SW 1271 (cell line): ENCODE data around the gene SENP5.

ENCODE experiments used
- DNase-seq, 2 experiments: peaks; one replicate each; lab custom pipeline; 2025; lab: John Stamatoyannopoulos, UW

The SENP5 gene

GRCh38 chr3:196883361-196883760 is 15.6 kb downstream of the SENP5 start:
- DNase-seq: no peak

DNA sequence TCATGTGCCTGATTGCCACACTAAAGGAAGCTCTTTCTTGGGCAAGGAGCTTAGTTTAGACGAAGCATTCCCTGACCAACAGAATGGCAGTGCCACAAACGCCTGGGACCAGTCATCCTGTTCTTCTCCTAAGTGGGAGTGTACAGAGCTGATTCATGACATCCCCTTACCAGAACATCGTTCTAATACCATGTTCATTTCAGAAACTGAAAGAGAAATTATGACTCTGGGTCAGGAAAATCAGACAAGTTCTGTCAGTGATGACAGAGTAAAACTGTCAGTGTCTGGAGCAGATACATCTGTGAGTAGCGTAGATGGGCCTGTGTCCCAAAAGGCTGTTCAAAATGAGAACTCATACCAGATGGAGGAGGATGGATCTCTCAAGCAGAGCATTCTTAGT is 18.4 kb downstream of the SENP5 start:
- DNase-seq: no peak

- no peak for DNase-seq
Observed at GRCh38 chr3:196889844-196890708, 22.4 kb downstream of the SENP5 start.

GRCh38 chr3:196894557-196895295 is 27.0 kb downstream of the SENP5 start:
- no peak for DNase-seq

DNA sequence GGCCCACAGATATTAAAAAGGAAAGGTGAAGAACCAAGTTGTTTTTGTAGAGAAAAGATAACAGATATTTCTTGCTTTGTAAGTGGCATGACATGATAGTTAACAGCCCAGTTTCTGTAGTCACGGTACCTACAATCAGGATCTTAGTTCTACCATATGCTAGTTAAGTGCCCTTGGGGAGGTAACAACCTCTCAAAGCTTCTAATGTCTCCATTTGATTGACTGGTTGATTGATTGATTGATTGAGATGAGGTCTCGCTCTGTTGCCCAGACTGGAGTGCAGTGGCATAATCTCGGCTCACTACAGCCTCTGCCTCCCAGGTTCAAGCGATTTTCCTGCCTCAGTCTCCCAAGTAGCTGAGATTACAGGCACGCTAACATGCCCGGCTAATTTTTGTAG is 28.5 kb downstream of the SENP5 start:
- DNase-seq: no peak

DNA sequence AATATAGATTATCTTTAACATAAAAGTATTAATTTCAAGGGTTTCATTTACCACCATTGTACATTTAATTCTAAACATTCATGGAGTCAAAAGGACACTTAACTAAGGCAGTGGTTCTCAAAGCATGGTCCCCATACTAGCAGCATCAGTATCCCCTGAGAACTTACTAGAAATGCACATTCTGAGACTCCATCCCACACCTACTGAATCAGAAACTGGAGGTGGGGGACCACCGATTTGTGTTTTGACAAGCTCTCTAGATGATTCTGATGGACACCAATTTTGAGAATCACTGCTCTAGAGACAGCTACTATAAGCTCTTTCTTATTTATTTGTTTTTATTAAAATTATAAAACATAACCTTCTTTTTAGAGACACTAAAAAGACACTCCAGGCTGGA is 34.0 kb downstream of the SENP5 start:
- no peak for DNase-seq

DNA sequence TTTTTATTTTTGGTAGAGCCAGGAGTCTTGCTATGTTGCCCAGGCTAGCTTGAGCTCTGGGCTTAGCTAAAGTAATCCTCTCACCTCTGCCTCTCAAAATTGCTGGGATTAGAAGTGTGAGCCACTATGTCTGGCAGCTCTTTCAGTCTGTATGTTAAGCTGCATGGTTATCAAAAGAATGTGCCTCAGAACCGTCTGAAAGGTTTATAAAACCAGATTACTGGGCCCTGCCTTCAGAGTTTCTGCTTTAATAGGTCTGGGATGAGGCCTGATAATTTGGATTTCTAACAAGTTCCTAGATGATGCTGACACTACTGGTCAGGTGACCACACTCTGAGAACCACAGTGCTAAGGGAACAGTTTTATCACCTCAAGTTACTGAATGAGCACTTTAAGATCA is 34.6 kb downstream of the SENP5 start:
- no peak for DNase-seq

DNA sequence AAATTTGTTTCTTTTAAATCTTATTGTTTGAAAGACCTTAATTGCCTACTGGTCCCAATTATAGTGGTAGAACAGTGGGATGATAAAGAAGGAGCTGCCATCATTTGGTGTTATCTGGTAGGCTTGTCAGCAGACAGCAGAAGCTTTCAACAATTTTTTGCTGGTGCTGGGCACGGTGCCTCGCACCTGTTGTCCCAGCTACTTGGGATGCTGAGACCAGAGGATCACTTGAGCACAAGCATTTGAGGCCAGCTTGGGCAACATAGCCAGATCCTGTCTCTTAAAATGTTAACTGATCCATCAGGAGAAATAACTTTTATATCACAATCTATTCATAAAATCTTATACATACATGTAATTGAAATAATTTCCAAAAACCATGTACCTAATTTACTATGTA is 36.0 kb downstream of the SENP5 start:
- no peak for DNase-seq

GRCh38 chr3:196914866-196915265 is 47.1 kb downstream of the SENP5 start:
- no peak for DNase-seq

GRCh38 chr3:196915375-196915774 is 47.7 kb downstream of the SENP5 start:
- no peak for DNase-seq

DNA sequence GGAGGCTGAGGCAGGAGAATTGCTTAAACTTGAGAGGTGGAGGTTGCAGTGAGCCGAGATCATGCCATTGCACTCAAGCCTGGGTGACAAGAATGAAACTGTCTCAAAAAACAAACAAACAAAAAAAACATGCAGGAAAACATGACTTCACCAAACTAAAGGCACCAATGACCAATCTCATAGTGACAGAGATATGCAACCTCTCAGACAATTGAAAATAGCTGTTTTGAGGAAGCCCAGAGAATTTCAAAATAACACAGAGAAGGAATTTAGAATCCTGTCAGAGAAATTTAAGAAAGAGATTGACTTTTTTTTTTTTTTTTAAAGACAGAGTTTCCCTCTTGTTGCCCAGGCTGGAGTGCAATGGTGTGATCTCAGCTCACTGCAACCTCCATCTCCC is 48.5 kb downstream of the SENP5 start:
- no peak for DNase-seq

DNA sequence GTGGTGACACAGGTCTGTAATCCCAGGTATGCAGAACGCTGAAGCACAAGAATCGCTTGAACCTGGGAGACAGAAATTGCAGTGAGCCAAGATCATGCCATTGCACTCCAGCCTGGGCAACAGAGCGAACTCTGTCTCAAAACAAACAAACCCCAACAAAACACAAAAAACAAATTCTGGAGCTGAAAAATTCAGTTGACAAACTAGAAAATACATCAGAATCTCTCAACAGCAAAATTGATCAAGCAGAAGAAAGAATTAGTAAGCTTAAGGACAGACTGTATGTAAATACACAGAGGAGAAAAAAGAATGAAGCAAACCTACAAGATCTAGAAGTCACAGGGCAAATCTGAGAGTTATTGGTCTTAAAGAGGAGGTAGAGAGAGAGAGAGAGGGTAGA is 49.3 kb downstream of the SENP5 start:
- no peak for DNase-seq

GRCh38 chr3:196918968-196919367 is 51.2 kb downstream of the SENP5 start:
- DNase-seq: no peak

DNA sequence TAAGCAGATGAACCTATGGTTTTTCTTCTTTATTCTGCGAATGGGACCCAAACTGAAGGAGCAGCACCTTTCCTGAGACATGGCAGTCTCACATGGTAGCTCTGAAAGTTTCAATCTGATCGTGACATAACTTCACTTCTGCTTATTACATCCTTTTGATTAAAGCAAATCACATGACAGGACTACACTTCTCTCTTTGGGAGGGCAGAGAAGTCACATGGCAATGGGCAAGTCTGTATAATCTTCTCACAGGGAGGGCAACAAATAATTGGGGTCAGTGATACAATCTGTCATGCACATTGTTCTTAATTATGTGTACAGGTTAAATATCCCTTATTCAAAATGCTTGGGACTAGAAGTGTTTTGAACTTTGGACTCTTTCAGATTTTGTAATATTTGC is 53.0 kb downstream of the SENP5 start:
- no peak for DNase-seq

- no peak for DNase-seq
Observed at GRCh38 chr3:196927571-196928453, 60.1 kb downstream of the SENP5 start.

DNA sequence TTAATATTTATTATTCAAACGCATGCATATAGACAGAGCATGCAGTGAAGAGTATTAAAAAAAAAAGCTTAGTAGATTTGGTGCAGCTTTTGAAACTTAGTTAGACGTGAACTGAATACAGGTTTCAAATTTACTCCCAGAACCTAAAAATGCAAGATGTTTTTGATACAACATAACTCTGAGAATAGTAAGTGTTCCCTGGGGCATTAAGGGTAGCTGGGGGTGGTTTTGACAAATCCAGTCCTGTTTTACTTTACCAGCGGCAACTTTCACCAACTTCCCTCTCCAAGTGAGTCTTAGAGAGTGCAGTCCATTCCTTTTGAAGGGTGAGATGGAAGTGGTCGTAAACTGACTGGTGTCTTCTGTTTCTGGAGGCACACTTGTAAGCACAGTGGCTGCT is 63.4 kb downstream of the SENP5 start:
- DNase-seq: no peak

- no peak for DNase-seq
Observed at GRCh38 chr3:196931828-196932587, 64.3 kb downstream of the SENP5 start.

DNA sequence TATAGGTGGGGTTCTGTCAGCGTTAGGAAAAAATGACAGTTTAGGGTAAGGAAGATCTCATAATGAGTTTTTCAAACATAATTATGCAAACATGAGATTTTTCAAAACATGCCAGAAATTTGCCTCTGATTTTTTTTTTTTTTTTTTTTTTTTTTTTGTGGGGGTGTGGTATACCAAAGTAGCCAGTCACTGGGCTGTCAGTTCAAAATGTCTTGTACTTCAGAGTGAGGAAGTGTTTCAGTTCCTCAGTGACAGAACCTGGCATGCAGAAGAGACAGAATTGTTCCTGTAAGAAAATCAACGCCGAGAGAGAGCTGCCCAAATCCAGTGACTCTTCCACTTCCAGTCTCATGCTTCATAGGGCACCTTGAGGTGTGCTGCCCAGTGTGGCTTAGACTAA is 64.9 kb downstream of the SENP5 start:
- DNase-seq: no peak

- DNase-seq: no peak
Observed at GRCh38 chr3:196936288-196936687, 68.6 kb downstream of the SENP5 start.

DNA sequence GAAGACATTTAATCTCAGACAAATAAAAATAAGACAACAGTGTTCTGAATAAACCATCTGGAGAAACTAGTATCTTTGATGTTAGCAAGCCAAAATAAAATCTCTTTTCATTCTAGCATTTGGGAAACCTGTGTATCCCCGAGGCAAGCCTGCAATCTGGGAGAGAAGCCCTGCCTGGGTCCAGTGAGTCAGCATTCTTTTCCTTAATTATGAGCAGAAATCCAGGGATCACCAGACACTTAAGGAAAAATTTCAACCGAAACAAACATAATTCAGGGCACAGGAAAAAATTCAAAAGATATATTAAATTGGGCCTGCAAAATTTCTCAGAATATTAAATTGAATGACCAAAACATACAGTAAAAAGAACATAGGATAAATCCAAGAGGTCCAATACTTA is 70.4 kb downstream of the SENP5 start:
- no peak for DNase-seq

- DNase-seq: no peak
Observed at GRCh38 chr3:196938576-196938975, 70.9 kb downstream of the SENP5 start.
